SJSA1 (cell line): Measurements from ENCODE around the gene CIAPIN1. TPM values are rescaled to one million over a fixed set of nuclear protein-coding genes. Genes with fewer than 3 reads are reported as not detected.

Experiments
- DNase-seq, 2 experiments: peaks; one replicate each; pipeline ENCODE4 v3.0.0-alpha.2; 2015 to 2020; ENCODE audit warnings: low spot score in 2 of 2, low read depth in 1 of 2
- H3K27ac ChIP-seq: fragments of 250-450 bp; sonication (Bioruptor Pico); 2 replicates; pipeline ENCODE4 v1.5.1; 2020; ENCODE audit warnings: mild to moderate bottlenecking, moderate library complexity
- H3K27me3 ChIP-seq: fragments of 250-450 bp; sonication (Bioruptor Pico); replicated peaks from 2 replicates; pipeline ENCODE4 v1.5.1; 2020; ENCODE audit warnings: mild to moderate bottlenecking, moderate library complexity
- H3K36me3 ChIP-seq: fragments of 250-450 bp; sonication (Bioruptor Pico); 2 replicates; pipeline ENCODE4 v1.5.1; 2020; ENCODE audit warnings: mild to moderate bottlenecking
- H3K4me1 ChIP-seq: fragments of 250-450 bp; sonication (Bioruptor Pico); replicated peaks from 2 replicates; pipeline ENCODE4 v1.6.1; 2021; ENCODE audit warnings: mild to moderate bottlenecking
- H3K4me3 ChIP-seq: fragments of 250-450 bp; sonication (Bioruptor Pico); 2 replicates; pipeline ENCODE4 v1.5.1; 2020; ENCODE audit warnings: mild to moderate bottlenecking
- H3K9me3 ChIP-seq: fragments of 250-450 bp; sonication (Bioruptor Pico); replicated peaks from 2 replicates; pipeline ENCODE4 v1.5.1; 2020; ENCODE audit warnings: mild to moderate bottlenecking
- total RNA-seq: library from RNA; depleted of rRNA; stranded (reverse); fragments of >200 nt; shearing (Covaris generic); gene quantifications from 2 replicates; pipeline ENCODE4 v1.2.3, GENCODE V29; 2014

The CIAPIN1 gene
- total RNA-seq, 1 experiment from 2014 or later = 77.5 TPM

- no peak overlapping the region for H3K4me3 ChIP-seq
- H3K27me3 ChIP-seq = no peaks in the 10 kb centered on the region
- no peaks in the 10 kb centered on the region for H3K4me1 ChIP-seq
- DNase-seq = no peak
- no peaks in the 10 kb centered on the region for H3K9me3 ChIP-seq
- H3K36me3 ChIP-seq = peaks cover 63% of the 10 kb centered on the region
- H3K27ac ChIP-seq = no peak overlapping the region
These were observed 24.9 kb upstream of the CIAPIN1 start for GRCh38 chr16:57471852-57472664.

- no peaks in the 10 kb centered on the region for H3K27me3 ChIP-seq
- peaks cover 71% of the 10 kb centered on the region for H3K36me3 ChIP-seq
- H3K4me3 ChIP-seq = no peak overlapping the region
- no peak overlapping the region for H3K27ac ChIP-seq
- no peaks in the 10 kb centered on the region for H3K9me3 ChIP-seq
- DNase-seq = no peak
- H3K4me1 ChIP-seq = no peaks in the 10 kb centered on the region
These were observed 24.0 kb upstream of the CIAPIN1 start for GRCh38 chr16:57471209-57471608.

DNA sequence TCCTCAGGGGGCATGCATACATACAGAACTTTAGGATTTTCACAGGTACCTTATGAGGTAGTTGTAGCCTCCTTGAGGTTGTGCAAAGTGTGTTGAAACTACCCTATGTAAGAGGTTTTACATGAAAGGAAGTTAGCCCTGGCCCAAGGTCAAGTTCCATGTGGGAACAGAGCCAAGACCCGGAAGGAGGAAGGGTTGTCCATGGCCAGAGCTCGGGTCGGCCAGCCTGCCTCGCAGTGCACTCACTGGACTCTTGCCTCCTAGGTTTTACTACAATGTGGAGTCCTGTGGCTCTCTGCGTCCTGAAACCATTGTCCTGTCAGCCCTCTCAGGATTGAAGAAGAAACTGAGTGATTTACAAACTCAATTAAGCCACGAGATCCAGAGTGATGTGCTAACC lies 23.5 kb upstream of the CIAPIN1 start:
- no peaks in the 10 kb centered on the region for H3K9me3 ChIP-seq
- DNase-seq = no peak
- no peaks in the 10 kb centered on the region for H3K4me1 ChIP-seq
- H3K4me3 ChIP-seq = no peak overlapping the region
- H3K36me3 ChIP-seq = peaks cover 76% of the 10 kb centered on the region
- H3K27me3 ChIP-seq = no peaks in the 10 kb centered on the region
- no peak overlapping the region for H3K27ac ChIP-seq

- no peaks in the 10 kb centered on the region for H3K4me1 ChIP-seq
- H3K9me3 ChIP-seq = no peaks in the 10 kb centered on the region
- H3K4me3 ChIP-seq = no peak overlapping the region
- H3K36me3 ChIP-seq = peaks cover 84% of the 10 kb centered on the region
- DNase-seq = no peak
- no peaks in the 10 kb centered on the region for H3K27me3 ChIP-seq
- no peak overlapping the region for H3K27ac ChIP-seq
These were observed 22.8 kb upstream of the CIAPIN1 start for GRCh38 chr16:57469917-57470470.

DNA sequence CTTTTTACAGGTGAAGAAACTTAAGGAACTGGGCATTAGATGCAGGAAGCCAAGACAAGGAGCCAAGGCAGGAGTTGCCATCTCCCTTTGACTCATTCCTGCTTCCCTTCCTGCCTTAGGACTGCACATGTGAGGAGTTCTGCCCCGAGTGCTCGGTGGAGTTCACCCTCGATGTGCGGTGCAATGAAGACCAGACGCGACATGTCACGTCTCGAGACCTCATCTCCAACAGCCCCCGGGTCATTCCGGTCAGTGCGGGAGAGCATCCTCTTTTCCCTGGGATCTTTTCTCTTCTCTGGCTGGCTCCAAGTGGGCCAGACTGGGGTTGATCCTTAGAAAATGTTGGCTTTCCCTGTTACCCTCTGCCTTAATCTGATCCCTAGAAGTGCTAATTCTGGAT lies 21.9 kb upstream of the CIAPIN1 start:
- Histone ChIP-seq H3K4me1 (no peaks in the 10 kb centered on the region), H3K4me3 (no peak overlapping the region), H3K36me3 (peaks cover 89% of the 10 kb centered on the region), H3K27me3 (no peaks in the 10 kb centered on the region), H3K27ac (no peak overlapping the region), H3K9me3 (no peaks in the 10 kb centered on the region)
- no peak for DNase-seq

GRCh38 chr16:57468346-57468745 lies 21.2 kb upstream of the CIAPIN1 start:
- Histone ChIP-seq H3K9me3 (no peaks in the 10 kb centered on the region), H3K27ac (no peak overlapping the region), H3K27me3 (no peaks in the 10 kb centered on the region), H3K4me1 (peaks cover 3% of the 10 kb centered on the region), H3K4me3 (no peak overlapping the region), H3K36me3 (peaks cover 94% of the 10 kb centered on the region)
- no peak for DNase-seq

DNA sequence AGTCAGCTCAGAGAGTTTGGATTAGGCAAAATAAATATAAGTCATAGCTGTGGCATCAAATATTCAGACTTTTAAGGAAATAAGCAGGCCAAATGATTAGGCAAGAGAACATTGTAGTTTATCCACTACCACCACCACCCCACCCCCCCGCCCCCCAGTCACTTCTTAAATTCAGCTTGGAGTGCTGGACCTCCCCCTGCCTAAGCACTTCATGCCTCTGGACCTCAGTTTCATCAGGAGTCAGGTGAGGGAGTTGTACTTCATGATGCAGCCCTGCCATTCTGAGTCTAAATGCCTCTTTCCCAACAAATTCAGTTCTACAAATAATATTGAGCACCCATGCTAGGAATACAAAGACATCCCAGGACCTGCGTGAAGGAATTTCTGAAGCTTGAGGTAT lies 17.3 kb upstream of the CIAPIN1 start:
- H3K9me3 ChIP-seq = no peaks in the 10 kb centered on the region
- DNase-seq = no peak
- peaks cover 69% of the 10 kb centered on the region for H3K36me3 ChIP-seq
- no peak overlapping the region for H3K4me3 ChIP-seq
- H3K27ac ChIP-seq = no peak overlapping the region
- H3K4me1 ChIP-seq = peaks cover 8% of the 10 kb centered on the region
- H3K27me3 ChIP-seq = no peaks in the 10 kb centered on the region

DNA sequence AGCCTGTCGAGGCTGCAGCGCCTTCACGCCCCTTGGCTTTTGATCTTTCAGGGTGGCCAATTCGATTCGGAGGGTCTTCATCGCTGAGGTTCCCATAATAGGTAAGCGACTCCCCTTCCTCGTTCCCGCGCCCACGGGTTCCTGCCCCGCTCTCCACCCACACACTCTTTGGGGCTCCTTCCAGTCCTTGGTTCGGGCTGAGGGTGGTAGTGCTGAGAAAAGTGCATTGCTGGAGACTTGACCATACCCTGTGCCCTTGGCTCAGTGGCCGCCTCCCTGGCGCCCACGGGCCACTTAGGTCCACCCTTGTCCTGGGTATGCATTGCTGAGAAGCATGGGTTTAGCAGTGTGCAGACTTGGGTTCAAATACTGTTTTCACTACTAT lies 15.8 kb upstream of the CIAPIN1 start:
- no peak overlapping the region for H3K27ac ChIP-seq

DNA sequence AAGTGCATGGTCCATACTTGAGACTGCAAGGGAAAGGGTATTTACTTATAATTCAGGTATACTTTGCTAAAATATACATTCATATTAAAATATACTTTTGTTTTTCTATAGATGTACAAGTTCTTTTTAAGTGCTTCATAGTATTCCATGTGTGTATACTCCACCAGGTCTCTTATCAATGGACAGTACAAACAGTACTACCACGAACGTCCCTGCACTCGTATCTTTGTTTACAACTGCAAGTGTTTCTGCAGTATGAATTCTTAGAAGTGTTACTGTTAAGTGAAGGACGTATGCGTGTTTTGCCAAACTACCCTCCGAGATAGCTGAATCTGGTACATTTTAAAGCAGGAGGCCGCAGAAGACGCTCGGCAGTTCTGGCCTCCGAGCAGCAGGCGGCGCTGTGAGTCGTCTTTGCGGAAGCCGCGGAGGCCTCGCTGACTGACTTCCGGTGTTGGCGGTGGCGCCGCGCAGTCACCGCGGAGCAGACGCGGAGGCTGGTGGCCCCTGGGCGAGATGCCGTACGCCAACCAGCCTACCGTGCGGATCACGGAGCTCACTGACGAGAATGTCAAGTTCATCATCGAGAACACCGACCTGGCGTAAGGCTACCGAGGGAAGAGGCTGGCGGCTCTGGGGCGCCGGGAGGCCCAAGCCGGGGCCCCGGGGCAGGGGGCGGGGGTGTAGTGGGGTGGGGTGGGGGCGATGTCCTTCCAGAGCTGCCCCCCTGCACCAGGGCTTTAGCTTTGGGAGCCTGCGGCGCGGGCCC lies 15.2 kb upstream of the CIAPIN1 start, which contains the start of gene POLR2C:
POLR2C (plus strand) TSS at position 471 of the 769 bp plus-strand sequence; CDS start at position 517, 46 bp downstream.
- Histone ChIP-seq H3K9me3 (no peaks in the 10 kb centered on the region), H3K4me3 (peak within 1 kb of the TSS; percentile 65), H3K27me3 (no peaks in the 10 kb centered on the region), H3K4me1 (peaks cover 8% of the 10 kb centered on the region), H3K36me3 (peaks cover 63% of the 10 kb centered on the region), H3K27ac (no peak within 1 kb of the TSS; the same call in 1 of the 2 replicates)
- peak; percentile 76 to 89 for DNase-seq

More for the DNA sequence above, 15.8 kb upstream of the CIAPIN1 start:
- Histone ChIP-seq H3K9me3 (no peaks in the 10 kb centered on the region), H3K4me3 (peak overlapping the region; percentile 65), H3K27me3 (no peaks in the 10 kb centered on the region), H3K4me1 (peaks cover 8% of the 10 kb centered on the region), H3K36me3 (peaks cover 64% of the 10 kb centered on the region)
- DNase-seq = no peak

DNA sequence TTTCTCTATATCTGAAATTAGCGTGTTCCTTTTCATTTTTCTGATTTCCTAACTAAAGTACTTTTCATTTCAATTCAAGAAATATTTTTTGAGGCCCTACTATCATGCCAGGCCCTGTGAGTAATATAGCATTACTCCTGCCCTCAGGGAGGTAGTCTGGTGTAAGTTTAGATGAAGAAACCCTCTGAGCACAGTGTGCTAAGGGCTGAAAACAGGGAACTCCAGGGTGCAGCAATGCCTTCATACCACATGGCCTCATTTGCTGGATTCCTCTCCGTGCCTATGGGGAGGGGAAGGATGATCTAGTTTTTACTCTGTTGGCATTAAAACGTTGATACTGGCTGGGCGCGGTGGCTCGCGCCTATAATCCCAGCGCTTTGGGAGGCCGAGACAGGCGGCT lies 4.8 kb upstream of the CIAPIN1 start:
- no peak for DNase-seq
- Histone ChIP-seq H3K4me1 (0 out of 2 replicates have a peak, but pooled peaks cover 4% of the 10 kb centered on the region), H3K36me3 (peaks cover 47% of the 10 kb centered on the region), H3K9me3 (no peaks in the 10 kb centered on the region), H3K27ac (no peak overlapping the region), H3K4me3 (no peak overlapping the region), H3K27me3 (no peaks in the 10 kb centered on the region)

DNA sequence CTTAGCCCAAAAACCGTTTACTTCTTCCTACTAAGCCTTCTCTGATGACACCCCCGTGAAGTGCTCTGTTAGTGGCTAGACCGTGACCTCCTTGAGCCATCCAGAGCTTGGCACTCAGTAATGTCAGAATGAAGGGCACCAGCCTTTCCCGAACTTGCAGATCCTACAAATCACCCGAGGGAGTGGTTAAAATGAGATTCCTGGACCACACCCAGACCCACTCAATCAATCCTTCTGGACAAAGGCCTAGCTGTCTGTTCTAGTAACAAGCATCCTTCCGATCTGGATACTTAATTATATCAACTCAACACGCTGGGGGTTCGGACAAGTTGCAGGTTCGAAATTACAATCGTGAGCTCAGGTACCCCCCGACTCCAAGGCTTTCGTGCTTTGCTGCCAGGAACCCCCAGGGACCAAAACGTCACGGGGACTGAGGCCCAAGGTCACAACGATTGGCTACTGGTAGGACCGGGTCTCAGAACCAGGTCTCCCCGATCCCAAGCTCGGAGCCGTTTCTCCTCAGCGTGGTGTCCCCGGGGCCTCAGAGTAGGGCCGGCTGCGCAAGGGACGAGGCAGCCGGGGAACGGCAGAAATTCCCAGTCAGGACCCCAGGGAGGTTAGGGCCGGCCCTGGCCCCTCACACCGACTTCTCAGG lies 527 bp downstream of the CIAPIN1 start:
- peak overlapping the region; percentile 60 for H3K27ac ChIP-seq
- H3K27me3 ChIP-seq = no peaks in the 10 kb centered on the region
- H3K9me3 ChIP-seq = no peaks in the 10 kb centered on the region
- H3K36me3 ChIP-seq = peaks cover 23% of the 10 kb centered on the region
- DNase-seq = no peak
- peak overlapping the region; percentile 84 for H3K4me3 ChIP-seq
- peaks cover 10% of the 10 kb centered on the region for H3K4me1 ChIP-seq

GRCh38 chr16:57445510-57445909 lies 1.7 kb downstream of the CIAPIN1 start:
- no peak for DNase-seq

GRCh38 chr16:57444711-57445110 lies 2.5 kb downstream of the CIAPIN1 start:
- no peaks in the 10 kb centered on the region for H3K27me3 ChIP-seq
- peaks cover 10% of the 10 kb centered on the region for H3K4me1 ChIP-seq
- H3K27ac ChIP-seq = no peak overlapping the region
- no peak for DNase-seq
- peaks cover 6% of the 10 kb centered on the region; the same call in 1 of the 2 replicates for H3K9me3 ChIP-seq
- no peak overlapping the region for H3K4me3 ChIP-seq
- peaks cover 38% of the 10 kb centered on the region for H3K36me3 ChIP-seq

More at GRCh38 chr16:57445510-57445909, 1.7 kb downstream of the CIAPIN1 start:
- Histone ChIP-seq H3K27ac (no peak overlapping the region), H3K4me1 (peaks cover 10% of the 10 kb centered on the region), H3K9me3 (peaks cover 5% of the 10 kb centered on the region; the same call in 1 of the 2 replicates), H3K4me3 (no peak overlapping the region), H3K27me3 (no peaks in the 10 kb centered on the region), H3K36me3 (peaks cover 30% of the 10 kb centered on the region)
